H9 (cell line): Measurements from ENCODE around the gene LRRC36. TPM values are rescaled to one million over a fixed set of nuclear protein-coding genes. Genes with fewer than 3 reads are reported as not detected.

Experiments
- DNase-seq: peaks from one replicate; pipeline ENCODE4 v3.0.0-alpha.2; 2017
- H2AFZ ChIP-seq: one replicate; pipeline ENCODE4 v1.6.1; 2013; ENCODE audit warnings: mild to moderate bottlenecking, low read length, control low read depth, moderate library complexity
- H2AK5ac ChIP-seq: 2 replicates; pipeline ENCODE4 v1.6.1; 2013; ENCODE audit warnings: low read length, control low read depth, mixed read lengths; ENCODE audit not compliant: insufficient read length
- H2BK120ac ChIP-seq: one replicate; pipeline ENCODE4 v1.6.1; 2013; ENCODE audit warnings: low read depth, mild to moderate bottlenecking, low read length, control low read depth, inconsistent platforms; ENCODE audit not compliant: poor library complexity, severe bottlenecking
- H2BK12ac ChIP-seq: 2 replicates; pipeline ENCODE4 v1.6.1; 2013; ENCODE audit warnings: low read length, control low read depth, mixed read lengths, low read depth; ENCODE audit not compliant: insufficient read length
- H2BK15ac ChIP-seq: 2 replicates; pipeline ENCODE4 v1.6.1; 2013; ENCODE audit warnings: low read depth, low read length, control low read depth
- H2BK20ac ChIP-seq: one replicate; pipeline ENCODE4 v1.6.1; 2013; ENCODE audit warnings: low read depth, mild to moderate bottlenecking, low read length, control low read depth, inconsistent platforms; ENCODE audit not compliant: poor library complexity, severe bottlenecking
- H2BK5ac ChIP-seq: 2 replicates; pipeline ENCODE4 v1.6.1; 2013; ENCODE audit warnings: low read length, control low read depth, mixed read lengths; ENCODE audit not compliant: insufficient read length
- H3K14ac ChIP-seq: 2 replicates; pipeline ENCODE4 v1.6.1; 2013; ENCODE audit warnings: low read length, control low read depth; ENCODE audit not compliant: insufficient read depth
- H3K18ac ChIP-seq: 2 replicates; pipeline ENCODE4 v1.6.1; 2013; ENCODE audit warnings: low read depth, mild to moderate bottlenecking, mixed read lengths, low read length, control low read depth; ENCODE audit not compliant: insufficient read length
- H3K23ac ChIP-seq: 2 replicates; pipeline ENCODE4 v1.6.1; 2013; ENCODE audit warnings: low read length, control low read depth, mixed read lengths, low read depth; ENCODE audit not compliant: insufficient read length
- H3K23me2 ChIP-seq: 2 replicates; pipeline ENCODE4 v1.6.1; 2013; ENCODE audit warnings: low read depth, mild to moderate bottlenecking, mixed read lengths, low read length, control low read depth; ENCODE audit not compliant: insufficient read length, poor library complexity, severe bottlenecking
- H3K27ac ChIP-seq: 2 replicates; pipeline ENCODE4 v1.5.1; 2013; ENCODE audit warnings: low read length, control low read depth, mixed read lengths, low read depth; ENCODE audit not compliant: insufficient read length
- H3K27me3 ChIP-seq: 2 replicates; pipeline ENCODE4 v1.6.1; 2013; ENCODE audit warnings: low read length, control low read depth, inconsistent platforms; ENCODE audit not compliant: insufficient read depth
- H3K4ac ChIP-seq: 2 replicates; pipeline ENCODE4 v1.6.1; 2013; ENCODE audit warnings: low read depth, mild to moderate bottlenecking, control low read depth, inconsistent platforms, low read length, moderate library complexity
- H3K4me1 ChIP-seq: 2 replicates; pipeline ENCODE4 v1.6.1; 2013; ENCODE audit warnings: low read length, control low read depth, inconsistent platforms; ENCODE audit not compliant: insufficient read depth
- H3K4me2 ChIP-seq: 2 replicates; pipeline ENCODE4 v1.6.1; 2013; ENCODE audit warnings: low read length, control low read depth, mixed read lengths; ENCODE audit not compliant: insufficient read length, insufficient read depth
- H3K56ac ChIP-seq: 2 replicates; pipeline ENCODE4 v1.6.1; 2013; ENCODE audit warnings: low read depth, mild to moderate bottlenecking, mixed read lengths, low read length, control low read depth; ENCODE audit not compliant: insufficient read length
- H3K79me1 ChIP-seq: 2 replicates; pipeline ENCODE4 v1.6.1; 2013; ENCODE audit warnings: low read depth, mild to moderate bottlenecking, moderate library complexity, low read length, control low read depth, inconsistent platforms; ENCODE audit not compliant: insufficient read depth, poor library complexity, severe bottlenecking
- H3K79me2 ChIP-seq: 2 replicates; pipeline ENCODE4 v1.6.1; 2013; ENCODE audit warnings: low read length, control low read depth, inconsistent platforms; ENCODE audit not compliant: insufficient read depth
- H3K9ac ChIP-seq: 2 replicates; pipeline ENCODE4 v1.6.1; 2013; ENCODE audit warnings: low read length, control low read depth, mixed read lengths; ENCODE audit not compliant: insufficient read length; ENCODE audit errors: extremely low read depth
- H3K9me3 ChIP-seq: one replicate; pipeline ENCODE4 v1.6.1; 2013; ENCODE audit warnings: low read depth, low read length, inconsistent platforms; ENCODE audit not compliant: control insufficient read depth
- H3T11ph ChIP-seq: one replicate; pipeline ENCODE4 v1.6.1; 2013; ENCODE audit warnings: mild to moderate bottlenecking, low read length, control low read depth, inconsistent platforms
- H4K20me1 ChIP-seq: one replicate; pipeline ENCODE4 v1.6.1; 2013; ENCODE audit not compliant: control insufficient read depth, insufficient read length, insufficient read depth
- H4K5ac ChIP-seq: 2 replicates; pipeline ENCODE4 v1.6.1; 2013; ENCODE audit warnings: low read depth, mild to moderate bottlenecking, mixed read lengths, low read length, control low read depth; ENCODE audit not compliant: insufficient read length
- H4K8ac ChIP-seq: replicated peaks from 2 replicates; pipeline ENCODE4 v1.6.1; 2013; ENCODE audit warnings: low read length, control low read depth, mixed read lengths, low read depth; ENCODE audit not compliant: insufficient read length
- H4K91ac ChIP-seq: 2 replicates; pipeline ENCODE4 v1.6.1; 2013; ENCODE audit warnings: low read depth, mild to moderate bottlenecking, moderate library complexity, mixed read lengths, low read length, control low read depth; ENCODE audit not compliant: insufficient read length
- H3K27ac Mint-ChIP-seq, 3 experiments: 2 replicates in 2 of 3; 3 replicates in 1 of 3; pipeline ENCODE4 v1.8.0; 2020 to 2021; ENCODE audit warnings: mixed read lengths in 3 of 3, mild to moderate bottlenecking in 1 of 3, moderate library complexity in 1 of 3
- H3K27me3 Mint-ChIP-seq: 2 replicates; pipeline ENCODE4 v1.8.0; 2021; ENCODE audit warnings: low read depth, mild to moderate bottlenecking, moderate library complexity, mixed read lengths
- H3K36me3 Mint-ChIP-seq, 3 experiments: 2 replicates in 2 of 3; 3 replicates in 1 of 3; pipeline ENCODE4 v1.8.0; 2020 to 2021; ENCODE audit warnings: low read depth in 3 of 3, mixed read lengths in 3 of 3; ENCODE audit not compliant: insufficient read depth in 1 of 3
- H3K4me1 Mint-ChIP-seq, 2 experiments: 2 replicates each; pipeline ENCODE4 v1.8.0; 2020; ENCODE audit warnings: mixed read lengths in 2 of 2
- H3K4me3 Mint-ChIP-seq, 2 experiments: 2 replicates in 1 of 2; 3 replicates in 1 of 2; pipeline ENCODE4 v1.8.0; 2020 to 2021; ENCODE audit warnings: mild to moderate bottlenecking in 2 of 2, mixed read lengths in 2 of 2, moderate library complexity in 1 of 2
- H3K9me3 Mint-ChIP-seq, 2 experiments: 2 replicates in 1 of 2; 3 replicates in 1 of 2; pipeline ENCODE4 v1.8.0; 2020; ENCODE audit warnings: mild to moderate bottlenecking in 2 of 2, mixed read lengths in 2 of 2, moderate library complexity in 1 of 2
- CTCF ChIP-seq: fragments of 200-600 bp; sonication (generic); conservative IDR thresholded peaks from 3 replicates; pipeline ENCODE4 v1.8.0; 2021; ENCODE audit warnings: antibody characterized with exemption, mild to moderate bottlenecking
- WGBS: extraction: QIAGEN DNeasy Blood & Tissue Kit; methylation state at CpG from one replicate; pipeline ENCODE4 v1.1.7; 2013; ENCODE audit warnings: missing lambda C conversion rate, low lambda C conversion rate, mixed read lengths; ENCODE audit not compliant: insufficient read length; ENCODE audit errors: extremely low coverage; 5-methylcytosine and 5-hydroxymethylcytosine counted together
- total RNA-seq: library from RNA; stranded (reverse); gene quantifications from 2 replicates; pipeline ENCODE4 v1.2.1, GENCODE V29; 2021

Gene LRRC36
- total RNA-seq, 1 experiment from 2014 or later: not detected

DNA sequence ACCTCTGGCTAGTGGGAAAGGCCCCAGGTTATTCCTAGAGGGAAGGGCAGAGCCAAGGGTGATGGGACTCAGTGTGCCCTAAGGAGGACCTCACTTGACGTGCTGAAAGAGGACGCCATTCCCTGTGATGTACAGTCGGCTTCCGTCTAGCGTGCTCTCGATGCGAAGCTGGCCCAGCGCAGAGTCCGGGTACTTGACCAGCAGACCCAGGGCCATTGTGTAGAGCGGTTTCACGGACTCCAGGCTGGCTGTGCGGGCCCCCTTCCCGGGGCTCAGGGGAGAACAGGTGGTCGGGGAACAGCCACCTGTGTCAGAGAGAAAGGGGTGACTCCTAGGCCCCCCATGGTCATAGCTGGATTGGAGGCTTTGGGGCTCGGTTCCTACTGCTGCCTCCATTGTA, 27.3 kb upstream of the LRRC36 start:
- Histone ChIP-seq H3K27me3 (no peaks in the 10 kb centered on the region), H4K91ac (no peak overlapping the region), H3K4me2 (no peak overlapping the region), H3K23ac (no peak overlapping the region), H3K23me2 (no peaks in the 10 kb centered on the region), H3K4ac (no peak overlapping the region), H2AK5ac (no peak overlapping the region), H3K79me1 (no peaks in the 10 kb centered on the region), H2AFZ (no peak overlapping the region), H2BK120ac (no peak overlapping the region), H3K18ac (no peak overlapping the region), H4K8ac (no peak overlapping the region), H2BK20ac (no peak overlapping the region), H3K9ac (no peak overlapping the region), H3K56ac (no peak overlapping the region), H3T11ph (no peak overlapping the region), H3K14ac (no peak overlapping the region), H2BK12ac (no peak overlapping the region), H3K79me2 (no peaks in the 10 kb centered on the region), H3K4me1 (no peaks in the 10 kb centered on the region), H2BK15ac (no peak overlapping the region), H4K20me1 (no peaks in the 10 kb centered on the region), H3K27ac (no peak overlapping the region), H3K9me3 (no peaks in the 10 kb centered on the region), H4K5ac (no peak overlapping the region), H2BK5ac (no peak overlapping the region)
- Mint-ChIP-seq H3K9me3 (no peaks in the 10 kb centered on the region), H3K27me3 (peaks cover 53% of the 10 kb centered on the region), H3K27ac (no peak overlapping the region), H3K36me3 (no peaks in the 10 kb centered on the region), H3K4me1 (peaks cover 6 to 7% of the 10 kb centered on the region in 2 experiments), H3K4me3 (no peak overlapping the region)
- DNase-seq: no peak
- no peak for TF ChIP-seq CTCF
- WGBS: no CpG with 5 or more reads among the region's 15 CpGs
